IMR-90 (cell line): ENCODE results near the gene HEATR1. TPM values are rescaled to one million over a fixed set of nuclear protein-coding genes. Genes with fewer than 3 reads are reported as not detected.

Experiments used
- ATAC-seq: fragments of 200-7000 bp; cut with Tn5 transposase; 2 replicates; pipeline ENCODE4 v1.9.1; 2020; ENCODE audit warnings: low read depth, mild to moderate bottlenecking, moderate library complexity
- BruUV-seq: library from RNA; stranded (reverse); fragments of 400-500 nt; replicated peaks from 2 replicates; lab custom pipeline; 2021; lab: Mats Ljungman, UMichigan
- CTCF ChIA-PET: fragments of 300-600 bp; formaldehyde crosslinking; extraction: SDS; loops from one replicate; lab custom pipeline; 2021; ENCODE audit warnings: antibody characterized with exemption; lab: Yijun Ruan, JAX
- POLR2A ChIA-PET: fragments of 300-600 bp; sonication (Branson Sonifier 250); formaldehyde crosslinking; loops from one replicate; lab custom pipeline; 2022; ENCODE audit warnings: antibody characterized with exemption; ENCODE audit not compliant: unreplicated experiment; lab: Charles Lee
- DNase-seq: peaks from one replicate; pipeline ENCODE4 v3.0.0; 2013
- H2AFZ ChIP-seq: replicated peaks from 2 replicates; pipeline ENCODE3; 2013; ENCODE audit warnings: low read length, mild to moderate bottlenecking; ENCODE audit not compliant: poor library complexity
- H2AK5ac ChIP-seq: 2 replicates; pipeline ENCODE4 v1.6.1; 2013; ENCODE audit warnings: low read depth, low read length, inconsistent platforms
- H2AK9ac ChIP-seq: replicated peaks from 2 replicates; pipeline ENCODE3; 2013; ENCODE audit warnings: mild to moderate bottlenecking, low read depth, low read length, moderate library complexity; ENCODE audit not compliant: poor library complexity
- H2BK120ac ChIP-seq: 2 replicates; pipeline ENCODE4 v1.6.1; 2013; ENCODE audit warnings: low read depth, low read length, inconsistent platforms
- H2BK15ac ChIP-seq: 3 replicates; pipeline ENCODE4 v1.6.1; 2013; ENCODE audit warnings: low read depth, low read length, inconsistent platforms
- H2BK20ac ChIP-seq: 2 replicates; pipeline ENCODE4 v1.6.1; 2013; ENCODE audit warnings: low read depth, mild to moderate bottlenecking, inconsistent platforms, low read length, moderate library complexity
- H2BK5ac ChIP-seq: 2 replicates; pipeline ENCODE4 v1.6.1; 2013; ENCODE audit warnings: mild to moderate bottlenecking, low read depth, low read length, inconsistent platforms; ENCODE audit not compliant: poor library complexity, severe bottlenecking
- H3K14ac ChIP-seq: replicated peaks from 2 replicates; pipeline ENCODE4 v1.6.1; 2013; ENCODE audit warnings: low read depth, low read length, inconsistent platforms
- H3K18ac ChIP-seq: 2 replicates; pipeline ENCODE4 v1.6.1; 2013; ENCODE audit warnings: low read depth, low read length, control low read depth
- H3K23ac ChIP-seq: 2 replicates; pipeline ENCODE4 v1.6.1; 2013; ENCODE audit warnings: low read depth, low read length, inconsistent platforms
- H3K27ac ChIP-seq: 2 replicates; pipeline ENCODE4 v1.5.1; 2013; ENCODE audit warnings: mild to moderate bottlenecking, control low read depth, low read length; ENCODE audit not compliant: insufficient read depth
- H3K27me3 ChIP-seq: 2 replicates; pipeline ENCODE4 v1.6.1; 2013; ENCODE audit warnings: low read length; ENCODE audit not compliant: control insufficient read depth, insufficient read depth
- H3K36me3 ChIP-seq: 2 replicates; pipeline ENCODE4 v1.6.1; 2013; ENCODE audit warnings: low read length, mixed read lengths; ENCODE audit not compliant: control insufficient read depth, insufficient read depth
- H3K4ac ChIP-seq: 2 replicates; pipeline ENCODE4 v1.6.1; 2013; ENCODE audit warnings: low read depth, low read length, inconsistent platforms
- H3K4me1 ChIP-seq: 2 replicates; pipeline ENCODE4 v1.6.1; 2013; ENCODE audit warnings: low read length, mixed read lengths; ENCODE audit not compliant: control insufficient read depth, insufficient read depth
- H3K4me2 ChIP-seq: 2 replicates; pipeline ENCODE4 v1.6.1; 2013; ENCODE audit warnings: low read depth, mild to moderate bottlenecking, control low read depth, low read length, moderate library complexity
- H3K4me3 ChIP-seq: 2 replicates; pipeline ENCODE4 v1.5.1; 2013; ENCODE audit warnings: low read depth, mild to moderate bottlenecking, control low read depth, low read length, moderate library complexity; ENCODE audit not compliant: insufficient read depth
- H3K56ac ChIP-seq: 2 replicates; pipeline ENCODE4 v1.6.1; 2013; ENCODE audit warnings: low read length, inconsistent platforms; ENCODE audit not compliant: insufficient read depth; ENCODE audit errors: extremely low read depth
- H3K79me1 ChIP-seq, 2 experiments: 2 replicates each; pipeline ENCODE4 v1.6.1; 2013; ENCODE audit warnings: low read length in 2 of 2, inconsistent platforms in 1 of 2, low read depth in 1 of 2
- H3K9ac ChIP-seq: 2 replicates; pipeline ENCODE4 v1.6.1; 2013; ENCODE audit warnings: low read depth, low read length, control low read depth
- H3K9me1 ChIP-seq: 2 replicates; pipeline ENCODE4 v1.6.1; 2013; ENCODE audit warnings: low read length, inconsistent platforms; ENCODE audit not compliant: insufficient read depth
- H3K9me3 ChIP-seq: 2 replicates; pipeline ENCODE4 v1.6.1; 2013; ENCODE audit warnings: low read length; ENCODE audit not compliant: control insufficient read depth, insufficient read depth
- H4K20me1 ChIP-seq: 2 replicates; pipeline ENCODE4 v1.6.1; 2013; ENCODE audit warnings: low read length, inconsistent platforms; ENCODE audit not compliant: insufficient read depth
- H4K5ac ChIP-seq: 2 replicates; pipeline ENCODE4 v1.6.1; 2013; ENCODE audit warnings: mild to moderate bottlenecking, low read depth, low read length, control low read depth
- H4K8ac ChIP-seq, 2 experiments: 2 replicates each; pipeline ENCODE4 v1.6.1; 2013; ENCODE audit warnings: low read depth in 2 of 2, low read length in 2 of 2, control low read depth in 1 of 2, inconsistent platforms in 1 of 2
- H4K91ac ChIP-seq: 2 replicates; pipeline ENCODE4 v1.6.1; 2013; ENCODE audit warnings: low read depth, low read length, inconsistent platforms; ENCODE audit not compliant: insufficient read depth
- BHLHE40 ChIP-seq: fragments of 150-350 bp; IDR thresholded peaks from 2 replicates; pipeline ENCODE4 v1.6.1; 2016; ENCODE audit warnings: mild to moderate bottlenecking, low read depth, low read length
- CEBPB ChIP-seq: IDR thresholded peaks from 2 replicates; pipeline ENCODE4 v1.6.1; 2012; ENCODE audit warnings: low read depth, low read length, improper control_type of control experiment
- CHD1 ChIP-seq: IDR thresholded peaks from 2 replicates; pipeline ENCODE4 v1.6.1; 2012; ENCODE audit warnings: low read depth, low read length, improper control_type of control experiment
- CTCF ChIP-seq: conservative IDR thresholded peaks from 2 replicates; pipeline ENCODE4 v1.5.1; 2012; ENCODE audit warnings: mild to moderate bottlenecking, low read depth, low read length, improper control_type of control experiment
- ELK1 ChIP-seq: fragments of 150-350 bp; IDR thresholded peaks from 2 replicates; pipeline ENCODE4 v1.6.1; 2016; ENCODE audit warnings: low read depth, mild to moderate bottlenecking, low read length, moderate library complexity, borderline replicate concordance
- FOS ChIP-seq: fragments of 150-350 bp; IDR thresholded peaks from 2 replicates; pipeline ENCODE4 v1.6.1; 2016; ENCODE audit warnings: low read depth, low read length
- MAFK ChIP-seq: IDR thresholded peaks from 2 replicates; pipeline ENCODE4 v1.6.1; 2012; ENCODE audit warnings: low read depth, low read length, improper control_type of control experiment
- MAZ ChIP-seq: IDR thresholded peaks from 2 replicates; pipeline ENCODE4 v1.6.1; 2012; ENCODE audit warnings: low read depth, mild to moderate bottlenecking, low read length, improper control_type of control experiment, moderate library complexity, borderline replicate concordance
- POLR2A ChIP-seq: IDR thresholded peaks from 2 replicates; pipeline ENCODE4 v1.6.1; 2012; ENCODE audit warnings: mild to moderate bottlenecking, low read depth, low read length
- RAD21 ChIP-seq: IDR thresholded peaks from 2 replicates; pipeline ENCODE4 v1.6.1; 2012; ENCODE audit warnings: low read length, improper control_type of control experiment
- RCOR1 ChIP-seq: IDR thresholded peaks from 2 replicates; pipeline ENCODE4 v1.6.1; 2012; ENCODE audit warnings: mild to moderate bottlenecking, low read length, improper control_type of control experiment; ENCODE audit not compliant: insufficient replicate concordance
- RFX5 ChIP-seq: IDR thresholded peaks from 2 replicates; pipeline ENCODE4 v1.8.0; 2012; ENCODE audit warnings: low read depth, mild to moderate bottlenecking, low read length, moderate library complexity
- SMC3 ChIP-seq: fragments of 150-350 bp; IDR thresholded peaks from 2 replicates; pipeline ENCODE4 v1.6.1; 2016; ENCODE audit warnings: low read depth, mild to moderate bottlenecking, antibody characterized with exemption, low read length, moderate library complexity
- USF2 ChIP-seq: fragments of 150-350 bp; IDR thresholded peaks from 2 replicates; pipeline ENCODE4 v1.6.1; 2017; ENCODE audit warnings: mild to moderate bottlenecking, antibody characterized with exemption, low read length, low read depth
- WGBS, 2 experiments: methylation state at CpG; one replicate each; pipeline versions ENCODE4 v1.1.5 to v1.1.7; 2013; ENCODE audit warnings: missing lambda C conversion rate in 2 of 2; ENCODE audit not compliant: insufficient read length in 1 of 2; ENCODE audit errors: extremely low coverage in 2 of 2; 5-methylcytosine and 5-hydroxymethylcytosine counted together
- dilution Hi-C: fragments of 300-500 bp; cut with HindIII; formaldehyde crosslinking; loops from one replicate; pipeline ENCODE4 v1.14.3; 2018; ENCODE audit warnings: low sequenced_read_pairs; ENCODE audit not compliant: unreplicated experiment
- in situ Hi-C: fragments of 300-500 bp; cut with MboI; formaldehyde crosslinking; loops from 3 replicates; pipeline ENCODE4 v1.14.3; 2019; ENCODE audit warnings: low sequenced_read_pairs, inconsistent platforms, mixed read lengths
- intact Hi-C: fragments of 100-400 bp; cut with micrococcal nuclease; formaldehyde crosslinking; loops from 2 replicates; pipeline ENCODE4 v1.10.0; 2022
- polyA plus RNA-seq, 3 experiments: library from polyadenylated mRNA; depleted of rRNA; stranded (reverse); fragments of >200 nt; gene quantifications; 2 replicates each; pipeline ENCODE4 v1.2.3, GENCODE V29; 2012; ENCODE audit warnings: low replicate concordance in 1 of 3
- total RNA-seq: library from RNA; depleted of rRNA; stranded (reverse); fragments of >200 nt; gene quantifications from 2 replicates; pipeline ENCODE4 v1.2.3, GENCODE V29; 2012

The HEATR1 gene
- total and polyA plus RNA-seq, 2 of the 4 experiments (the other 2 are of a cell fraction), result 8.5 to 53.8 TPM

GRCh38 chr1:236615399-236616148 lies 11.3 kb upstream of the HEATR1 start (continued):
- no peak for TF ChIP-seq CTCF

- ChIA-PET CTCF (no interaction called here), POLR2A (no interaction called here)
- H3K9me1 ChIP-seq, result no peaks in the 10 kb centered on the region
- H3K4me1 ChIP-seq, result no peaks in the 10 kb centered on the region
- H3K27me3 ChIP-seq, result no peaks in the 10 kb centered on the region
- H2BK120ac ChIP-seq, result no peak overlapping the region
- no peak overlapping the region for H2AFZ ChIP-seq
- H3K4me3 ChIP-seq, result no peak overlapping the region
- no peak overlapping the region for H3K27ac ChIP-seq
- no peak overlapping the region for H4K5ac ChIP-seq
- H2BK5ac ChIP-seq, result no peak overlapping the region
- no peaks in the 10 kb centered on the region for H3K9me3 ChIP-seq
- no peak overlapping the region for H2AK9ac ChIP-seq
- WGBS, 2 experiments, result no CpG with 5 or more reads among the region's 1 CpG
- no peak overlapping the region for H3K18ac ChIP-seq
- BruUV-seq, result no TSS peak
- no peak overlapping the region for H3K14ac ChIP-seq
- H4K8ac ChIP-seq, result no peak overlapping the region
- H3K23ac ChIP-seq, result no peak overlapping the region
- no peak overlapping the region for H2BK15ac ChIP-seq
- no peaks in the 10 kb centered on the region for H3K79me1 ChIP-seq
- no peak overlapping the region for H3K4ac ChIP-seq
- intact Hi-C loops, result loop anchor here (10.0 kb wide), 1 partner anchor 142 kb away; no protein-coding TSS in a partner anchor
- ATAC-seq, result no peak
- no peaks in the 10 kb centered on the region for H3K36me3 ChIP-seq
- no peak overlapping the region for H3K4me2 ChIP-seq
- H4K91ac ChIP-seq, result no peak overlapping the region
- H3K9ac ChIP-seq, result no peak overlapping the region
- dilution Hi-C loops, result no loop called here
- H4K20me1 ChIP-seq, result no peaks in the 10 kb centered on the region
- H3K56ac ChIP-seq, result no peak overlapping the region
- no peak for DNase-seq
- no peak overlapping the region for H2AK5ac ChIP-seq
- in situ Hi-C loops, result loop anchor here (25.0 kb wide), 2 partner anchors 775 to 950 kb away; no protein-coding TSS in a partner anchor
- no peak overlapping the region for H2BK20ac ChIP-seq
- TF ChIP-seq BHLHE40 (no peak), SMC3 (no peak), RCOR1 (no peak), MAZ (no peak), CEBPB (no peak), RFX5 (no peak), MAFK (no peak), CHD1 (no peak), USF2 (no peak), POLR2A (no peak), ELK1 (no peak), RAD21 (no peak), FOS (no peak)
These were observed 8.0 kb upstream of the HEATR1 start for GRCh38 chr1:236612349-236612748.
